Measurements from ENCODE around the gene SBF2. TPM values are rescaled to one million over a fixed set of nuclear protein-coding genes. Genes with fewer than 3 reads are reported as not detected.

Gene SBF2
- total and polyA plus RNA-seq, 2 of the 13 experiments (the other 11 are each of a cell fraction or from before 2014, with no cell fraction given): 24.0 to 45.8 TPM

GRCh38 chr11:10326012-10326964, 32.3 kb upstream of the SBF2 start (continued):
- TF ChIP-seq ATF2 (CRISPR knock-in tag; IDR thresholded peaks at IDR 0.05) (peak; percentile 93), ZNF431 (CRISPR knock-in tag; IDR thresholded peaks at IDR 0.05; ENCODE audit: borderline replicate concordance, low read depth) (no peak; the same call in 1 of the 2 replicates), ZNF276 (CRISPR knock-in tag; IDR thresholded peaks at IDR 0.05; ENCODE audit: low read depth) (no peak), ZNF274 (CRISPR knock-in tag; IDR thresholded peaks at IDR 0.05) (no peak), SOX6 (IDR thresholded peaks at IDR 0.05) (no peak), SOX6 (CRISPR knock-in tag; IDR thresholded peaks at IDR 0.05) (peak; percentile 99), ZNF446 (CRISPR knock-in tag; IDR thresholded peaks at IDR 0.05) (no peak), ZSCAN31 (CRISPR knock-in tag; IDR thresholded peaks at IDR 0.05; ENCODE audit: low read depth) (peak; percentile 75; the same call in 1 of the 2 replicates), CSRNP1 (CRISPR knock-in tag; IDR thresholded peaks at IDR 0.05) (no peak), SIN3B (IDR thresholded peaks at IDR 0.05; ENCODE audit: low read length) (no peak), ISX (CRISPR knock-in tag; conservative IDR thresholded peaks at IDR 0.05) (no peak), SPEN (CRISPR knock-in tag; IDR thresholded peaks at IDR 0.05; ENCODE audit: low read depth) (peak; percentile 35; the same call in 1 of the 2 replicates), ZNF737 (CRISPR knock-in tag; IDR thresholded peaks at IDR 0.05; ENCODE audit: borderline replicate concordance) (no peak), SP5 (CRISPR knock-in tag; IDR thresholded peaks at IDR 0.05; ENCODE audit: borderline replicate concordance, low read depth) (peak; percentile 87), ESRRA (CRISPR knock-in tag; IDR thresholded peaks at IDR 0.05; ENCODE audit: low read depth) (peak; percentile 51; the same call in 1 of the 2 replicates), FOSL2 (CRISPR knock-in tag; IDR thresholded peaks at IDR 0.05) (peak; percentile 85), ZBTB8A (CRISPR knock-in tag; IDR thresholded peaks at IDR 0.05; ENCODE audit: borderline replicate concordance, low read depth) (no peak), ZFP1 (CRISPR knock-in tag; IDR thresholded peaks at IDR 0.05) (peak; percentile 79; the same call in 1 of the 2 replicates), ZNF160 (CRISPR knock-in tag; IDR thresholded peaks at IDR 0.05) (no peak), SMAD1 (CRISPR knock-in tag; IDR thresholded peaks at IDR 0.05; ENCODE audit: borderline replicate concordance, low read depth) (no peak), ZSCAN22 (CRISPR knock-in tag; IDR thresholded peaks at IDR 0.05) (no peak), STAT6 (CRISPR knock-in tag; IDR thresholded peaks at IDR 0.05; ENCODE audit: borderline replicate concordance) (no peak)
